NOMO-1 (cell line): ENCODE measurements around the gene HOMER3.
"Not testable (repeated sequence)": the region's sequence is repeated elsewhere in the genome, so short reads cannot be mapped to it uniquely, and the experiment has no call there.

Experiments used
- DNase-seq, 2 experiments: peaks; one replicate each; lab custom pipeline; 2025; ENCODE audit not compliant: unreplicated experiment in 2 of 2; lab: John Stamatoyannopoulos, UW

The HOMER3 gene

GRCh38 chr19:18903156-18904037, 37.6 kb downstream of the HOMER3 start:
- no peak for DNase-seq

- DNase-seq: not testable (repeated sequence)
Observed at GRCh38 chr19:18902519-18902918, 38.5 kb downstream of the HOMER3 start.

GRCh38 chr19:18901491-18901890, 39.5 kb downstream of the HOMER3 start:
- DNase-seq: no peak

GRCh38 chr19:18900700-18901481, 40.1 kb downstream of the HOMER3 start:
- no peak for DNase-seq

GRCh38 chr19:18899624-18900560, 41.1 kb downstream of the HOMER3 start:
- DNase-seq: no peak

- no peak for DNase-seq
Observed at GRCh38 chr19:18898607-18899408, 42.2 kb downstream of the HOMER3 start.

GRCh38 chr19:18898081-18898606, 42.9 kb downstream of the HOMER3 start:
- DNase-seq: no peak

GRCh38 chr19:18897094-18898029, 43.7 kb downstream of the HOMER3 start:
- DNase-seq: no peak

- no peak for DNase-seq
Observed at GRCh38 chr19:18896421-18896841, 44.6 kb downstream of the HOMER3 start.

- peak in 1 of 2 experiments; percentile 11 for DNase-seq
Observed at GRCh38 chr19:18895824-18896341, 45.1 kb downstream of the HOMER3 start, which contains the start of gene CERS1. Gene CERS1 (minus strand): TSS chr19:18896158. CDS start chr19:18896072, 86 bp downstream.

GRCh38 chr19:18895038-18895823, 45.8 kb downstream of the HOMER3 start:
- peak; percentile 44 to 49 for DNase-seq

GRCh38 chr19:18894254-18895037, 46.6 kb downstream of the HOMER3 start:
- no peak for DNase-seq

GRCh38 chr19:18893587-18894253, 47.3 kb downstream of the HOMER3 start:
- DNase-seq: no peak

GRCh38 chr19:18889949-18890745, 50.9 kb downstream of the HOMER3 start:
- DNase-seq: no peak

GRCh38 chr19:18886972-18887371, 54.0 kb downstream of the HOMER3 start:
- DNase-seq: no peak
